MM.1S (cell line): Measurements from ENCODE around the gene OVOL2.

ENCODE experiments used
- DNase-seq: peaks from one replicate; pipeline ENCODE4 v3.0.0-alpha.2; 2015
- H2AFZ ChIP-seq: fragments of 300-600 bp; sonication (generic); 2 replicates; pipeline ENCODE4 v1.6.0; 2016; ENCODE audit warnings: antibody characterized with exemption, low read length
- H3F3A ChIP-seq: fragments of 300-600 bp; sonication (generic); 2 replicates; pipeline ENCODE4 v1.6.1; 2016; ENCODE audit warnings: mild to moderate bottlenecking, antibody characterized with exemption, low read length, moderate library complexity, mixed read lengths; ENCODE audit not compliant: insufficient read depth
- H3K27ac ChIP-seq: fragments of 300-600 bp; sonication (generic); 2 replicates; pipeline ENCODE4 v1.5.1; 2016; ENCODE audit warnings: mild to moderate bottlenecking, low read length
- H3K27me3 ChIP-seq: fragments of 300-600 bp; sonication (generic); replicated peaks from 2 replicates; pipeline ENCODE4 v1.6.0; 2016; ENCODE audit warnings: low read length; ENCODE audit not compliant: insufficient read depth
- H3K36me3 ChIP-seq: fragments of 300-600 bp; sonication (generic); replicated peaks from 2 replicates; pipeline ENCODE4 v1.6.1; 2016; ENCODE audit warnings: mild to moderate bottlenecking, low read length, mixed read lengths; ENCODE audit not compliant: insufficient read depth
- H3K4me1 ChIP-seq: fragments of 300-600 bp; sonication (generic); 2 replicates; pipeline ENCODE4 v1.6.1; 2016; ENCODE audit warnings: low read length, mixed read lengths
- H3K4me2 ChIP-seq: fragments of 300-600 bp; sonication (generic); 2 replicates; pipeline ENCODE4 v1.6.0; 2016; ENCODE audit warnings: low read depth, low read length
- H3K4me3 ChIP-seq: fragments of 300-600 bp; sonication (generic); 2 replicates; pipeline ENCODE4 v1.5.1; 2016; ENCODE audit warnings: low read length, mixed read lengths
- H3K79me2 ChIP-seq: fragments of 300-600 bp; sonication (generic); 2 replicates; pipeline ENCODE4 v1.6.1; 2016; ENCODE audit warnings: mixed run types, low read length, mixed read lengths
- H3K9ac ChIP-seq: fragments of 300-600 bp; sonication (generic); 2 replicates; pipeline ENCODE4 v1.6.1; 2016; ENCODE audit warnings: low read length, mixed read lengths
- H3K9me2 ChIP-seq: fragments of 300-600 bp; sonication (generic); replicated peaks from 2 replicates; pipeline ENCODE4 v1.6.1; 2016; ENCODE audit warnings: mild to moderate bottlenecking, low read length, mixed read lengths; ENCODE audit not compliant: insufficient read depth
- H3K9me3 ChIP-seq: fragments of 300-600 bp; sonication (generic); replicated peaks from 2 replicates; pipeline ENCODE4 v1.6.1; 2016; ENCODE audit warnings: mild to moderate bottlenecking, low read length, mixed read lengths; ENCODE audit not compliant: insufficient read depth
- H4K20me1 ChIP-seq: fragments of 300-600 bp; sonication (generic); 2 replicates; pipeline ENCODE4 v1.6.1; 2016; ENCODE audit warnings: mild to moderate bottlenecking, low read length, moderate library complexity, mixed read lengths; ENCODE audit not compliant: insufficient read depth
- EZH2 ChIP-seq: fragments of 300-600 bp; sonication (generic); optimal IDR thresholded peaks from 2 replicates; pipeline ENCODE3; 2017; ENCODE audit warnings: low read depth, mild to moderate bottlenecking, antibody characterized with exemption, low read length, mixed read lengths
- EZH2phosphoT487 ChIP-seq: fragments of 300-600 bp; sonication (generic); IDR thresholded peaks from 2 replicates; pipeline ENCODE4 v1.6.1; 2018; ENCODE audit warnings: antibody characterized with exemption, low read length
- TF ChIP-seq, protein P1 (sequence below): fragments of 300-600 bp; sonication (generic); IDR thresholded peaks from 2 replicates; pipeline ENCODE4 v1.5.1; 2016; ENCODE audit warnings: antibody characterized with exemption, low read length, mixed read lengths

The OVOL2 gene

DNA sequence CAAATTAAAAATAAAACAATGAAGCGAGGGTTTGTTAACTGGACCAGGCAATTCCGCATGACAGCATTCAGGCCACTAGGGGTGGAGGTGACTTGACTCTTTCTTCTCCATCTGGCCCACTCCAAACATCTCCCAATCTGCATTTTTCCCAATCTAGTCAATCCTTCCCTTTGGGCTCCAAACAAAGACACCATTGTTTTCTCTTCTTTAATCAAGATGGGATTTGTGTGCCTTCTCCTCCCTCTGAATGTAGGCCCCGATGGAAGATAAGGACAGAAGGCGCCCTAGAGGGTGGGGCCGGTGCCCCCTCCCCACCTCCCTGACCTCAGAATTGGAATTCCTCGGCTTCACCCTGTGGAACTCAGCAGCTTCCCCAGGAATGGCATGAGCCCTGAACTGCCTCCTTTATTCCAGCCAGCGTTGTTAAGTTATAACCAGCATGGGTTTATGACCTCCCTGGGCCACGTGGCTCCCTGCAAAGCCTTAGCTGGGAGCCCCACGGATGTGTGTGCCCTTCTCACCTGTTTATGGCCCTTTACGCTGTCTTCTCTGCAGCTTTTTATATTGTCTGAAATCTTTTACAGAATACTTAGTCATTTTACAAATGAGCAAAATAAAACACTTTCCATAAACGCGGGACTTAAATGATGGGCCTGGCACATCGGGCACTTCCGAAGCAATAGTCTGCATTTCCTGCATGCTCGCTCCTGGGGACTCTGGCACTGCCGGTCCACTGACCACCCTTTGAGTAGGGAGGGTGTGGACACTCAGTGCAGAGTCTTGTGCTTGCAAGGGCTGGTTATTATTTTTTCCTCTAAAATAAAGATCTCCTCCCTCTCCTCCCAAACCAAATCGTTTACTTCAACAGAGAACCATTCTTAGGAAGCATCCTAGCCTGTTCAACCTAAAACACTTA is 24.5 kb downstream of the OVOL2 start:
- no peaks in the 10 kb centered on the region for H3K79me2 ChIP-seq
- no peak overlapping the region for H3K9ac ChIP-seq
- no peak for DNase-seq
- no peaks in the 10 kb centered on the region for H3K27me3 ChIP-seq
- H4K20me1 ChIP-seq: no peaks in the 10 kb centered on the region
- TF ChIP-seq EZH2phosphoT487 (no peak), EZH2 (no peak)
- TF ChIP-seq, protein P1, sequence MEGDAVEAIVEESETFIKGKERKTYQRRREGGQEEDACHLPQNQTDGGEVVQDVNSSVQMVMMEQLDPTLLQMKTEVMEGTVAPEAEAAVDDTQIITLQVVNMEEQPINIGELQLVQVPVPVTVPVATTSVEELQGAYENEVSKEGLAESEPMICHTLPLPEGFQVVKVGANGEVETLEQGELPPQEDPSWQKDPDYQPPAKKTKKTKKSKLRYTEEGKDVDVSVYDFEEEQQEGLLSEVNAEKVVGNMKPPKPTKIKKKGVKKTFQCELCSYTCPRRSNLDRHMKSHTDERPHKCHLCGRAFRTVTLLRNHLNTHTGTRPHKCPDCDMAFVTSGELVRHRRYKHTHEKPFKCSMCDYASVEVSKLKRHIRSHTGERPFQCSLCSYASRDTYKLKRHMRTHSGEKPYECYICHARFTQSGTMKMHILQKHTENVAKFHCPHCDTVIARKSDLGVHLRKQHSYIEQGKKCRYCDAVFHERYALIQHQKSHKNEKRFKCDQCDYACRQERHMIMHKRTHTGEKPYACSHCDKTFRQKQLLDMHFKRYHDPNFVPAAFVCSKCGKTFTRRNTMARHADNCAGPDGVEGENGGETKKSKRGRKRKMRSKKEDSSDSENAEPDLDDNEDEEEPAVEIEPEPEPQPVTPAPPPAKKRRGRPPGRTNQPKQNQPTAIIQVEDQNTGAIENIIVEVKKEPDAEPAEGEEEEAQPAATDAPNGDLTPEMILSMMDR: no peak
- H3K9me2 ChIP-seq: no peaks in the 10 kb centered on the region
- H3K9me3 ChIP-seq: no peaks in the 10 kb centered on the region
- no peak overlapping the region for H3K4me3 ChIP-seq
- H3F3A ChIP-seq: no peaks in the 10 kb centered on the region
- no peak overlapping the region for H2AFZ ChIP-seq
- no peaks in the 10 kb centered on the region for H3K36me3 ChIP-seq
- no peak overlapping the region for H3K27ac ChIP-seq
- no peaks in the 10 kb centered on the region for H3K4me1 ChIP-seq
- no peak overlapping the region for H3K4me2 ChIP-seq

DNA sequence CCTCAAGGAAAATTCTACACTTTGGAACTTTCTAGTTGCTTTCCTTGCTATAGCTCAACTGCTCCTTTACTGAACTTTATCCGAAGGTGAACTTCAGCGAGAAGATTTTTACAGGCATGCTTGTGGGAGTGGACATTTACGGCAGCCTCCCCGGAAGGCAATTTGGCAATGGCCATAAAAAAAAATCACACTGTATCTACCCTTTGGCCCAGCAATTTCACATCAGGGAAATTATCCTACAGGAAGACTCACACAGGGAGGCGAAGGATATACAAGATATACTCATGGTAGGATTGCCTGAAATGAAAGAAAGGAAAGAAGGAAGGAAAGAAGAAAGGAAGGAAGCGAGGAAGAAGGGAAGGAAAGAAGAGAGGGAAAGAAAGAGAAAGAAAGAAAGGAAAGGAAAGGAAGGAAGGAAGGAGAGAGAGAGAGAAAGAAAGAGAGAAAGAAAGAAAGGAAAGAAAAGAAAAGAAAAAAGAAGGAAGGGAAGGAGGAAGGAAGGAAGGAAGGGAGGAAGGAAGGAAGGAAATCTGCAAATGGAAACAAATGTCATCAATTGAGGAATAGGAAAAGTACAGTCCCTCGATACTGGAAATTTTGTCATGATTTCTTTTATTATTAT is 25.7 kb downstream of the OVOL2 start:
- H3K36me3 ChIP-seq: no peaks in the 10 kb centered on the region
- no peaks in the 10 kb centered on the region for H3F3A ChIP-seq
- no peaks in the 10 kb centered on the region for H3K27me3 ChIP-seq
- H3K27ac ChIP-seq: no peak overlapping the region
- no peak for DNase-seq
- H2AFZ ChIP-seq: no peak overlapping the region
- no peaks in the 10 kb centered on the region for H3K9me2 ChIP-seq
- no peaks in the 10 kb centered on the region for H4K20me1 ChIP-seq
- H3K4me2 ChIP-seq: no peak overlapping the region
- no peak overlapping the region for H3K9ac ChIP-seq
- H3K9me3 ChIP-seq: no peaks in the 10 kb centered on the region
- H3K79me2 ChIP-seq: no peaks in the 10 kb centered on the region
- H3K4me1 ChIP-seq: no peaks in the 10 kb centered on the region
- no peak overlapping the region for H3K4me3 ChIP-seq
- TF ChIP-seq, protein P1: no peak

DNA sequence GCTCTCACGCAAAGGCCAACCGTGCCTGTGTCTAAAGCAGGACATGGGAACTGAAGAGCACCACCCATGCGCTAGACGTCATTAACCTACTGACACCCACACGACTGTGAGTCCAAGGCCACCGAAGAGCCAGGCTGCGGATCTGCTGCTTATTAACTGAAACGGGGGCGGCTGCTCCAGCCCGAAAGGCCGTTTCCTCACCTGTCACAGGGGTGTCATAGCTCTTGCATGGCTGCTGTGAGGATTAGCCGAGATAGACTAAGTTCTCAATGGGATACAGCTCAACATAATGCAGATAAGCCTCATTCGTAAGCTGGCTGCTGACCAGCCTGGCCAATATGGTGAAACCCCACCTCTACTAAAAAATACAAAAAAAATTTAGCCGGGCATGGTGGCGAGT is 26.7 kb downstream of the OVOL2 start:
- H3K4me2 ChIP-seq: no peak overlapping the region
- no peak for DNase-seq
- H3F3A ChIP-seq: no peaks in the 10 kb centered on the region
- H3K9me3 ChIP-seq: no peaks in the 10 kb centered on the region
- H3K4me1 ChIP-seq: no peaks in the 10 kb centered on the region
- no peaks in the 10 kb centered on the region for H3K36me3 ChIP-seq
- no peaks in the 10 kb centered on the region for H3K79me2 ChIP-seq
- H3K27me3 ChIP-seq: no peaks in the 10 kb centered on the region
- no peaks in the 10 kb centered on the region for H3K9me2 ChIP-seq
- H4K20me1 ChIP-seq: no peaks in the 10 kb centered on the region
- TF ChIP-seq, protein P1: no peak
- TF ChIP-seq EZH2phosphoT487 (no peak), EZH2 (no peak)
- no peak overlapping the region for H2AFZ ChIP-seq
- no peak overlapping the region for H3K9ac ChIP-seq
- no peak overlapping the region for H3K27ac ChIP-seq
- no peak overlapping the region for H3K4me3 ChIP-seq
